Measurements from ENCODE around the gene TTK. TPM values are rescaled to one million over a fixed set of nuclear protein-coding genes. Genes with fewer than 3 reads are reported as not detected.

TTK gene
- 5.7 TPM for total RNA-seq

DNA sequence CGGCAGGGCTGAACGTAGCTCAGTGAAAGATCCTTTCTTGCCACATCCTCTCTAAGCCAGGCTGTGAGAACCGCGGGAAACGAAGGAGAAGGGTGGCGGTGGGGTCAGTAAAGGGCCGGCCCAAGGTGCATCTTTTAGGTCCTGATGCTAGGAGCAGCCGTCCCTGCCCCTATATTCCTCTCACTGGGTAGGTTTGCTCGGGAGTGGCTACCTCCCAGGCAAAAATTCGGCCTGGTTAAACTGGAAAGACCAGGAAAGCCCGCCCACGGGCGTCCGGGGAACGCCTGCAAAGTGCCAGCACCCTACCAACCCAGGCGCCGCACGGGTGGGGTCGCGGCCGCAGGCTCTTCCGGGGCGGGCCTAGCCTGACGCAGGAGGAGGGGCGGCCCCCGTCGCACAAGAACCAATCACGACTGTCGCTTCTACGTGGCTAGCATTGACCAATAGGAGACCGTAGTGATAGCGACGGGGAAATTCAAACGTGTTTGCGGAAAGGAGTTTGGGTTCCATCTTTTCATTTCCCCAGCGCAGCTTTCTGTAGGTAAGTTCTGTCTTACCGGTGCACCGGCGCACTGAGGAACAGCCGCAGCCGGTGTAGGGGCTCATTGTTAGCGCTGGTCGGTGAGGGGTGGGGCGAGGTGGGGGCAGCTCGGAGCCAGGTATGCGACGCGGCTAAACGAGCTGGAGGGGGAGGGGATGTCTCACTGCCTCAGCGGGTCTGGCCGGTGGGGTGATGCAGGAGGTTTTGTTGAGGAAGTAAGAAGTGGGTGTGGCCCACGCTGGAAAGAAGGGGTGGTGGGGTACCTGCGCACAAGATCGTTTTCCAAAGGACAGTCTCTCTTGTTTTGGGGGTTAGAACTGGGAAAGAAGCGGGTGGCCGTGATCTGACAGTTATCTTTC is at the start of gene TTK:
TTK (plus strand) TSS at position 477 of the 900 bp plus-strand sequence. CDS start 1,195 bp downstream, outside the sequence.
- DNase-seq (ENCODE audit: low spot score in 2 of 2): peak; percentile 74 to 85
- FAIRE-seq: peak; percentile 72

DNA sequence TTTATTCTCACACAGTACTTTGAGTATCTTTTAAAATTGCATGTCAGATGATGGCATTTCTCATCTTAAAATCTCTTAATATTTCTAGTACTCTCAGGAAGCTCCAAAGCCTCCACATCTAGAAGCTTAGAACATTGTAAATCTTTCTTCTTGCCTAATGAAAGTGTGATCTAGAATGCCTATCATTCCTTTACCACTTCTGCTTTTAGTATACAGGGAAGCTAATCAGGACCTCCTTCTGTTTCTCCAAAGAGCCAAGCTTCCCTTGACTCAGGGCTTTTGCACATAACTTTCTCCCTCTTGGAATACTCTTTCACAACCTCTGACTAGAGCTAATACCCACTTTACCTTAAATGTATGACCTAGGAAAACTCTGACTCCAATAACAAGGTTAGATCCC is 49.6 kb upstream of the TTK start:
- FAIRE-seq (no peak), DNase-seq (ENCODE audit: low spot score in 2 of 2) (no peak)

DNA sequence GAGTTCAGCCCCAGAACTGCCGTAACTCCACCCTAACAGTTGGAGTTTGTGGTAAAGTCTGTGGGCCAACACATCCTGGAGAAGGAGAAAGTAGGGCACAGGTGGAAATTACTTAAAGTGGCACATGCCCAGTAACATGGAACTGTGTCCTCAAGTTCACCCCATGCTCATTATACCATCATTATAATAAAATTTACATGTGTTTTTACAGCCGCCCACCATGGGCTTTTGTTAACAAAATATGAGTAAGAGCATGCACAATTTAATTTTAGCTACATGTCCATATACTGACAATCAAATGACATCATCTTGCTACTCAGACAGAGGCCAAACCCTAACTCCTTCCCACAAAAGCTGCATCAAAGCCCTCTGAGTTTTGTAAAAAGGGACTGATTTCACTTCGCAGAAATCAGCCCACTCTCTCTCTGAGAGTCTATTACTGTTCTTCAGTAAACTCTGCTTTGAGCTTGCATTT is 39.8 kb upstream of the TTK start:
- FAIRE-seq (no peak), DNase-seq (ENCODE audit: low spot score in 2 of 2) (no peak)

DNA sequence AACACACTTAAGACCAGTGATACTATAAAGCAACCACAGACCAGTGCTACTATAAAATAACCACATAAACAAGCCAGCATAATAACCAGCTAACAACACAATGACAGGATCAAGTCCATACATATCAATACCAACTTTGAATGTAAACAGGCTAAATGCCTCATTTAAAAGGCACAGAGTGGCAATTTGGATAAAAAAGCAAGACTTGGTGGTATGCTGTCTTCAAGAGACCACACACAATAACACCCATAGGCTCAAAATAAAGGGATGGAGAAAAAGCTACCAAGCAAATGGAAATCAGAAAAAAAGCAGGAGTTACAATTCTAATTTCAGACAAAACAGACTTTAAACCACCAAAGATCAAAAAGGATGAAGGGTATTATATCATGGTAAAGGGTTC is 37.3 kb upstream of the TTK start:
- DNase-seq (ENCODE audit: low spot score in 2 of 2) (no peak), FAIRE-seq (no peak)

DNA sequence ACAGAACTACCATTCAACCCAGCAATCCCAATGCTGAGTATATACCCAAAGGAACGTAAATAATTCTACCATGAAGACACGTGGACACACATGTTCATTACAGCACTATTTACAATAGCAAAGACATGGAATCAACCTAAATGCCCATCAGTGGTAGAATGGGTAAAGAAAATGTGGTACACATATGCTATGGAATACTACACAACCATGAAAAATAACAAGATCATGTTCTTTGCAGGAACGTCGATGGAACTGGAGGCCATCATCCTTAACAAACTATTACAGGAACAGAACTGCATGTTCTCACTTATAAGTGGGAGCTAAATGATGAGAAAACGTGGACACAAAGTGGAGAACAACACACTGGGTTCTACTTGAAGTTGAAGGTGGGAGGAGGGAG is 34.7 kb upstream of the TTK start:
- FAIRE-seq (no peak), DNase-seq (ENCODE audit: low spot score in 2 of 2) (no peak)

DNA sequence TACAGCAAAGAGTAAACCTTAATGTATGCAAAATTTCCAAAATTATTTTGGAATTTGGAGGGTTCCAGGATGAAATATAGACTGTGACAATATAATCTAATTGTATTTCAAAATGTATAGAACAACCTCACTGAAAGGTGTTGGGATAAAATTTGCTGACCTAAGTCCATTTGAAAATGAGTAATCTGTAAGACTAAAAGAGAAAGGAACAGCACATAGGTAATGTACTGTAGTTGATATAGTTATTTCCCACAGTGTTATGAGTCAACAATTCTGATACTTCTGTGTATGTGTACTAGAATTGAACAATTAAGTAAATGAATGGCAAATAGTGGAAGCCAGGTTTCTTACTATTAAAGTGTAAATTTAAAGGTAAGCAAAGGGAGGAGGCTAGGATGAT is 33.3 kb upstream of the TTK start:
- FAIRE-seq (no peak), DNase-seq (ENCODE audit: low spot score in 2 of 2) (no peak)

DNA sequence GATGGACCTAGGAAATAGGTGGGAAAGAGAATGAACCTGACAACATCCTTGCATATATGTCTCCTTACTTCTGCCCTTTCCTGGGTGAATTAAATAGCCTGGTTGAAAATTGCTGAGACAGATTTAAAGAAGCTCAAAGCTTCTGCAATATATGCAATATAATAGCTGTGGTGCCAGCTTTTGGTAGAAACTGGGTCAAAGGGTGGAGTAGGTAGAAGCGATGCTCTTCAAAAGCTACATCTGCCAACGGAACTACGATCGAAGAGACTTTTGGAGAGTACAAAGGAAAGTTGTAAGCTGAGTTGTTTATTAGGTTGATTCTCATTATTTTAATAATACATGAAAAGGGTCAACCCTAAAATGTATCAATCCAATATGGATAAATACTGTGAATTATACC is 22.8 kb upstream of the TTK start:
- no peak for FAIRE-seq
- DNase-seq (ENCODE audit: low spot score in 2 of 2): no peak

DNA sequence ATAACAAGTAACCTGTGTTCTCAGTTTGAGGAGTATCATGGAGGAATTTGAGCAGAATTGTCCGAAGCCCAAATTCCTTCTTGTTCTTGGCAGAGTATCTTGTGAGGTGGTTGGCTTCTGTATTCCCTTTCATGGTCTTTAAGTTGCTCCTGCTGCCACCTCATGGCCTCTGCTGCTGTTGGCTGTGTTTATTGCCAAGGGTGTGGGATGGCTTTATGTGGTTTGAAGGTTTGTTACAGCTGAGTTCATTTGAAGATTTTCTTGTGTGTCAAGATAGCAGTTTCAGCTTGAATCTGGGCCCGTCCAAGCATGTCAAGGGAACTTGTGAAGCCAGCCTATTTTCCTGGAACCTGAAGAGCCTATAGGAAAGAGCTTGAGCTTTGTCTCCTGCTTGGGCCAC is 20.2 kb upstream of the TTK start:
- DNase-seq (ENCODE audit: low spot score in 2 of 2) (no peak), FAIRE-seq (no peak)

DNA sequence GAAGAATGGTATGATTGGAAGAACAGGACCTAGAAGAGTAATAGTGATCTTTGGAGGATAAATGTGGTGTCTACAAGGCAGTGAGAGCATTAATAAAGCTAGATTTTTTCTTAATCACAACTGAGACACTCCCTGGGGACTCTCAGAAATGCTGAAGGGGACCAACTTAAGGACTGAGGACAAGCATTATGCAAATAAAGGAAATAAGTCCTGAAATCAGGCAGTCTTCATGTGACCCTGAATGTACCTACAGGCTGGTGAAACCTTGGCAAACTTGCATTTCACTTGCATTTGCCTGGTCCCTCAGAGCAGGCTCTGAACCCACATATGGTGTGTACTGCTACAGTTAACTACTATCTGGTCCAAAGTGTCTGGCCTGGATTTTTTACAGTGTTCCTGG is 19.3 kb upstream of the TTK start:
- FAIRE-seq: no peak
- DNase-seq (ENCODE audit: low spot score in 2 of 2): no peak

DNA sequence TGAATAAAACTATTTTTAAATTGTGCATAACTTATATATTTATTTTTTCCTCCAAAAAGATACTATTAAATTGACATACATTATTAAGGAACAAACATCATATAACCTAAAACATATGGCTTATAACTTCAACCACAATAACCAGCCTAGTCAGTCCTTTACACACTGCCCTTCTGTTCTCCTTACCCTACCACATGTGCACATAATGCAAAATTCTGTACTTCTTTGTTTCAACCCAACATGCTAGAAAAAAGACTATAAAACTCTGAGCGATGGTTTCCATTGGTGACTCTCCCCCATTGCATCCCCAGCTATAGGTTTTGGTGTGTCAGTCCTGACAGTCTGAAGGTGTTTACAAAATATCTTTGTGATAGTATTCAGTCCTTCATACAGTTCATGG is 14.8 kb upstream of the TTK start:
- FAIRE-seq (no peak), DNase-seq (ENCODE audit: low spot score in 2 of 2) (no peak)

DNA sequence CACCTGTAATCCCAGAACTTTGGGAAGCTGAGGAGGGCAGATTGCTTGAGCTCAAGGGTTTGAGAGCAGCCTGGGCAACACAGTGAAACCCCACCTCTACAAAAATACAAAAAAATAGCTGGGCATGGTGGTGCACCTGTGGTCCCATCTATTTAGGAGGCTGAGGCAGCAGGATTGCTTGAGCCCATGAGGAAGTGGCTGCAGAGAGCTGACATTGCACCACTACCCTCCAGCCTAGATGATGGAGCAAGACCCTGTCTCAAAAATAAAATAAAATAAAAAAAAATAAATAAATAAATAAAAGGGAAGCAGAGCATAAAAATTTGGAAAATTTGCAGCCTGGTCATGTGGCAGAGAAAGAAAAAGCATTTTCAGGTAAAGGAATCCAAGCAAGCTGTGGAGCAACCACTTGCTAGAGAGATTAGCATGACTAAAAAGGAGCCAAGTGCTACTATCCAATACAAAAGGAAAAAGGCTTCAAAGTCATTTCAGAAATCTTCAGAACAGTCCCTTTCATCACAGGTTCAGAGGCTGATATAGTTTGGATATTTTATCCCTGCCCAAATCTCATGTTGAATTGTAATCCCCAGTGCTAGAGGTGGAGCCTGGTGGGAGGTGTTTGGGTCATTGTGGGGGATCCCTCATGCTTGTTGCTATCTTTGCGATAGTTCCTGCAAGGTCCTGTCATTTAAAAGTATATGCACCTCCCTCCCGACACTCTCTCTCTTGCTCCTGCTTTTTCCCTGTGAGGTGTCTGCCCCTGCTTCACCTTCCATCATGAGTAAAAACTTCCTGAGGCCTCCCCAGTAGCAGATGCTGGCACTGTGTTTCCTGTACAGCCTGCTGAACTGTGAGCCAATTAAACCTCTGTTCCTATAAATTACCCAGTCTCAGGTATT is 11.2 kb upstream of the TTK start:
- FAIRE-seq (no peak), DNase-seq (ENCODE audit: low spot score in 2 of 2) (no peak)

DNA sequence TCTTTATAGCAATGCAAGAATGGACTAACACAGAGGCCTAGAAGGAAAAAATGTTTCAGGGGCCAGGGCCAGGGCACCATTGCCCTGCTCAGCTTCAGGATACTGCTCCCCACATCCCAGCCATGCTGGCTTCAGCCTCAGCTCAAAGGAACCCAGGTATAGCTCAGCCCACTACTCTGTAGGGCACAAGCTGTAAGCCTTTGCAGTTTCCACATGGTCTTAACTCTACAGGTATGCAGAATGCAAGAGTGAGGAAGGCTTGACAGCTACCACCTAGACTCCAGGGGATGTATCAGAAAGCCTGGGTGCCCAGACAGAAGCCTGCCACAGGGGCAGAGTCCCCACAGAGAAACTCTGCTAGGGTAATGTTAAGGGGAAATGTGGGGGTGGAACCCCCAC is 10.5 kb upstream of the TTK start:
- DNase-seq (ENCODE audit: low spot score in 2 of 2) (no peak), FAIRE-seq (no peak)

DNA sequence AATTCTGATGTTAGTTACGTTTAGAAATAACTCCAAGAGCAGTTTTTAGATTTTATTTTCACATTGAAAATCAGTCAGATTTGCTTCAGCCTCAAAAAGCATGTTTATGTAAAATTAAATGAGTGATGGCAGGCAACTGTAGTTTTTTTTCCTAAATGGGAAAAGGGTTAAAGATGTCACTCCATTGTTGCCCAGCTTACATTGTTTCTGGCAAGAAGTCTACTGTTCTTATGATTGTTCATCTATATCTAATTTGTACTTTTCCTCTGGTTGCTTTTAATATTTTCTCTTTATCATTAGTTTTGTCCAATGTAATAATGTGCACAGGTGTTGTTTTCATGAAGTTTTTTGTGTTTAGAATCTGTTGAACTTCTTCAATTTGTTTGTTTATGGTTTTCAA is 6.7 kb upstream of the TTK start:
- FAIRE-seq (no peak), DNase-seq (ENCODE audit: low spot score in 2 of 2) (no peak)

DNA sequence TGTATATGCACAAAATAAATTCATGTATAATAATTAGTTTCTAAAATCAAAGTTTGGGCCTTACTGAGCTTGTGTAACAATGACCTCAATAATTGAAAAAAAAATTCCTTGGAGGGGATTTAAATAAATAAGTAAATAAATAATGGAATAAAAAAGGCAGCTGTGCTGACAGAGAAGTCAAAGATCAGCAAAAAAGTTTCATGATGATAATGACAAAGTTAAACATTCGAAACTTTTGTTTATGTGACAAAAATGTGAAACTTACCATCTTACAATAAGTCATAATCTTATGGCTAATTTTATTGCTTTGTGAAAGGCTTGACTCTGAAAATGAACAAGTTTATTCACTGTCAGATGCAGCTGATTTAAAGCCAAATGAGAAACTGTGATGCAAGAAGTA is 3.1 kb upstream of the TTK start:
- FAIRE-seq: no peak

DNA sequence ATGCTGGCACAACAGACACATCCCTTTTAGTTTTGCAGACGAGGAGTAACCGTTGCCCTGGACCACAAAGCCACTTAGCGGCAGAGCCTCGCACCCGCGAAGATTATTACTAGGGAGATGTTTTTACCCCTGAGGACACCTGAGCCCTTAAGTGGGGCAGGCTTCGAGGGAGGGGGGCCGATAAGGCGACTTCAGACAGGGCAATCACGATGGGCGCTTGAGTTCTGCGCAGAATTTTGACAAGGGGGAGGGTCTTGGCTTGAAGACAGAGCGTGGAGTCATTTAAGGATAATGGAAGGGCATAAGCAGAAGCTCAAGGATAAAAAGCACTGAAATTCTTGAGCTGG is 650 bp upstream of the TTK start:
- no peak for FAIRE-seq
- DNase-seq (ENCODE audit: low spot score in 2 of 2): peak in 1 of 2 donors; percentile 6

More for the DNA sequence above, 3.1 kb upstream of the TTK start:
- DNase-seq (ENCODE audit: low spot score in 2 of 2): no peak

DNA sequence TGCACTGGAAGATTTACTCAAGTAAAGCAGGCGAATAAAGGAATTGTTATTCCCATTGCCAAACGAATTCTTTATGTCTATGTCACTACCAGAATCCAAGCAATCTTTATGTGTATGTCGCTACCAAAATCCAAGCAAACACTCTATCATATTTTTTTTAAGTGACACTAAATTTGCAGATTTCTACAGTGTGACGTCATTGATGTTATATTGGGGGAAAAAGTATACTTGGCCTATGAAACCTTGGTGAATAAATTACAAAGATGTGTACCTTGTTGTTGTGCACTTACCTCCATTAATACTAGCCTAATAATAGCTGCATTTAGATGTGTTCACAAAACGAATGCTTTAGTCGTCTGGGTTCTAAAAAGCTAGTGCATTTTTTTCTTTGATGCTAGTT is 957 bp downstream of the TTK start:
- no peak for FAIRE-seq

DNA sequence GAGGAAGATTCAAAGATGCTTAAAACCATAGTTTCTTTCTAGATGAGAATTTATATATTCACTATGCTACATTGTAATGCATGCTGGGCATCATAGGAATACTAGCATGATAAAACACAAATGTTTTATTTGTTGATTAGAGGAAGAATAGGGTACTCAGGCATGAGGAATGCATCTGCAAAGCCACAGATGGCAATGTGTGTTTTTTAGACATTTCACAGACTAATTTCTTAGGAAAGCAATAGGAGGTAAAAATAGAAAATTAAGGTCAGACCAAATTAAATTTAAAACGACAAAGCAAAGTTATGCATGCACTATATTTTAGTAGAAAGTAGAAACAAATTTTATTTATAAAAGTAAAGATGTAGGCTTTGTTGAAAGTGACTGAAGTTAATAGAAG is 2.1 kb downstream of the TTK start:
- DNase-seq (ENCODE audit: low spot score in 2 of 2) (no peak), FAIRE-seq (no peak)

More for the DNA sequence above, 957 bp downstream of the TTK start:
- DNase-seq (ENCODE audit: low spot score in 2 of 2): no peak

DNA sequence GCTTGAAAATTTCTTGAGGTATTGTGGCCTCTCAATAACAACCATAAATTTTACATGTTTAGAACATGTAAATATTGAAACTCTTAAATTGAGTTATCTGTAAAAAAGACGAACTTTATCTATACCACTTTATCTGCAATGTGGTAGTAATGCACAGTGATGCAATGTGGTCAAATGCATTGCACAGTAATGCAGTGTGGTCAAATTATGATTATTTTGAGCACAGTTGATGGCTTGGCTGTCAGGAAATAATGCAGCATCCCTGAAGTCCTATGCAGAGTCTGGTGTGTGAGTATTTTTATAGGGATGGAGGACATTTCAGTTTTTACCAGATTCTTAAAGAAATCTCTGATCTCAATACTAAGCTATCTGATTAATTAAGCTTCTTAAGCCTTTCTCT is 5.1 kb downstream of the TTK start:
- DNase-seq (ENCODE audit: low spot score in 2 of 2) (no peak), FAIRE-seq (no peak)

DNA sequence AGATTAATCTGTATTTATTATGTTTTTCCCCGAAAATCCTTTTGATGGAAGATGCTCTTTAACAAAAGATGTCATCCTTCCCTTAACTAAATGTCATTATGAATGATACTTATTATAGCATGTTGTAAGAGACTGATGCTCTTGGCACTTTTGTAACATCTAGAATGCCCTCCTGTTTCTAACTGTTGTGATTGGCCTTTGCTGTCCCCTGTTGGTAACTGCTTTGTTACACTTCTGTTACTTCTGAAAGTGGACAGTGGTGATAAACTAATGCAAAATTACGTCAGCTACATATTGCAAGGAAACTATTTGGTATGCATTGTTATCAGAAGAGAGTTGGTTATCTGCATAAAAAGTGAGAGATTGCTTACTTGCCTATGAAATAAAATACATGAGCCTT is 5.8 kb downstream of the TTK start:
- no peak for DNase-seq (ENCODE audit: low spot score in 2 of 2)
- FAIRE-seq: no peak

DNA sequence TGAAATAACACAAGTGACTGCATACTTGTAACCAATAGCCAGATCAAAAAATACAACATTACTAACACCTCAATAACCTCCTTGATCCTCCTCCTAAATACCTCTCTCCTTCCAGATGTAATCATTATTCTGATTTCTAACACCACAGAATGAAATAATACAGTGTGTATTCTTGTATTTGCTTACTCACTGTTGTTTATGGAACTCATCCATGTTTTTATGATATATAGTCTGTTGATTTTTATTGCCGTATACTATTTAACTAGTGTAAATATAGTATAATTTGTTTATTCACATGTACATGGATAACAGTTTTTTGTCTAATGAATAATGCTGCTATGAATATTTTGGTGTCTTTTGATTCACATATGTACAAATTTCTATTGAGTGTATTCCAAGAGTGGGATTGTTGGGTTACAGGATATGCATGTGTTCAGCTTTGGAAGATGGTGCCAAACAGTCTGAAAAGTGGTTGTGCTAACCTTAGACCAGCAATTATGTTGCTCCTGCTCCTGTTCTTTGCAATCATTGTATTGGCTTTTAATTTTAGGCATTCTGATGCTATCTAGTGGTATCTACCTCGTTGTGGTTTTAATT is 11.5 kb downstream of the TTK start:
- FAIRE-seq (no peak), DNase-seq (ENCODE audit: low spot score in 2 of 2) (no peak)
